Measurements from ENCODE around the gene ARHGAP22.

- TF ChIP-seq CTCF (IDR thresholded peaks at IDR 0.05) (no peak), POLR2AphosphoS5 (IDR thresholded peaks at IDR 0.05) (no peak)
Observed at GRCh38 chr10:48468866-48469511, 135.9 kb downstream of the ARHGAP22 start.
